SU-DHL-6 (cell line): ENCODE measurements around the gene TMTC1.
"Not testable (repeated sequence)": the region's sequence is repeated elsewhere in the genome, so short reads cannot be mapped to it uniquely, and the experiment has no call there.

ENCODE experiments used
- EZH2phosphoT487 ChIP-seq: fragments of 200-600 bp; sonication (generic), shearing (Covaris generic); conservative IDR thresholded peaks from 2 replicates; pipeline ENCODE4 v1.6.1; 2018; ENCODE audit warnings: mild to moderate bottlenecking, antibody characterized with exemption, low read length, moderate library complexity, mixed read lengths
- TF ChIP-seq, protein P1 (sequence below): fragments of 200-600 bp; sonication (generic); IDR thresholded peaks from one replicate; pipeline ENCODE4 v1.5.1; 2017; ENCODE audit warnings: antibody characterized with exemption, mild to moderate bottlenecking, low read length, moderate library complexity; ENCODE audit not compliant: insufficient read depth, poor library complexity, severe bottlenecking

DNA sequence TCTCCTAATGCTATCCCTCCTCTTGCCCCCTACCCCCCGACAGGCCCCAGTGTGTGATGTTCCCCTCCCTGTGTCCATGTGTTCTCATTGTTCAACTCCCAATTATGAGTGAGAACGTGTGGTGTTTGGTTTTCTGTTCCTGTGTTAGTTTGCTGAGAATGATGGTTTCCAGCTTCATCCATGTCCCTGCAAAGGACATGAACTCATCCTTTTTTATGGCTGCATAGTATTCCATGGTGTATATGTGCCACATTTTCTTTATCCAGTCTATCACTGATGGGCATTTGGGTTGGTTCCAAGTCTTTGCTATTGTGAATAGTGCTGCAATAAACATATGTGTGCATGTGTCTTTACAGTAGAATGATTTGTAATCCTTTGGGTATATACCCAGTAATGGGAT, 228.3 kb downstream of the TMTC1 start:
- TF ChIP-seq, protein P1, sequence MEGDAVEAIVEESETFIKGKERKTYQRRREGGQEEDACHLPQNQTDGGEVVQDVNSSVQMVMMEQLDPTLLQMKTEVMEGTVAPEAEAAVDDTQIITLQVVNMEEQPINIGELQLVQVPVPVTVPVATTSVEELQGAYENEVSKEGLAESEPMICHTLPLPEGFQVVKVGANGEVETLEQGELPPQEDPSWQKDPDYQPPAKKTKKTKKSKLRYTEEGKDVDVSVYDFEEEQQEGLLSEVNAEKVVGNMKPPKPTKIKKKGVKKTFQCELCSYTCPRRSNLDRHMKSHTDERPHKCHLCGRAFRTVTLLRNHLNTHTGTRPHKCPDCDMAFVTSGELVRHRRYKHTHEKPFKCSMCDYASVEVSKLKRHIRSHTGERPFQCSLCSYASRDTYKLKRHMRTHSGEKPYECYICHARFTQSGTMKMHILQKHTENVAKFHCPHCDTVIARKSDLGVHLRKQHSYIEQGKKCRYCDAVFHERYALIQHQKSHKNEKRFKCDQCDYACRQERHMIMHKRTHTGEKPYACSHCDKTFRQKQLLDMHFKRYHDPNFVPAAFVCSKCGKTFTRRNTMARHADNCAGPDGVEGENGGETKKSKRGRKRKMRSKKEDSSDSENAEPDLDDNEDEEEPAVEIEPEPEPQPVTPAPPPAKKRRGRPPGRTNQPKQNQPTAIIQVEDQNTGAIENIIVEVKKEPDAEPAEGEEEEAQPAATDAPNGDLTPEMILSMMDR = not testable (repeated sequence)
- not testable (repeated sequence) for TF ChIP-seq EZH2phosphoT487
